TTC549 (cell line): ENCODE measurements around the gene C12orf57.

Experiments
- FAIRE-seq: peaks from 2 replicates; lab custom pipeline; 2012; peaks lifted over from hg19 to GRCh38; lab: Jason Lieb, UNC

Gene C12orf57

GRCh38 chr12:6954316-6955107 lies 10.7 kb downstream of the C12orf57 start:
- FAIRE-seq, result no peak

GRCh38 chr12:6955108-6956020 lies 11.5 kb downstream of the C12orf57 start:
- FAIRE-seq, result no peak

GRCh38 chr12:6956021-6956727 lies 12.4 kb downstream of the C12orf57 start:
- FAIRE-seq, result no peak

GRCh38 chr12:6957151-6957701 lies 13.4 kb downstream of the C12orf57 start:
- FAIRE-seq, result no peak

- FAIRE-seq, result no peak
Measured at GRCh38 chr12:6957741-6958608, 14.2 kb downstream of the C12orf57 start.

- FAIRE-seq, result no peak
Measured at GRCh38 chr12:6958609-6959057, 14.8 kb downstream of the C12orf57 start.

GRCh38 chr12:6959058-6959804 lies 15.4 kb downstream of the C12orf57 start:
- no peak for FAIRE-seq

- FAIRE-seq, result no peak
Measured at GRCh38 chr12:6959805-6960592, 16.2 kb downstream of the C12orf57 start.

- no peak for FAIRE-seq
Measured at GRCh38 chr12:6960593-6961277, 16.9 kb downstream of the C12orf57 start.

GRCh38 chr12:6961278-6961694 lies 17.5 kb downstream of the C12orf57 start:
- no peak for FAIRE-seq

GRCh38 chr12:6961695-6962284 lies 18.0 kb downstream of the C12orf57 start:
- FAIRE-seq, result no peak

GRCh38 chr12:6962285-6963015 lies 18.6 kb downstream of the C12orf57 start:
- FAIRE-seq, result no peak

- FAIRE-seq, result no peak
Measured at GRCh38 chr12:6963016-6963731, 19.4 kb downstream of the C12orf57 start.

GRCh38 chr12:6963791-6964413 lies 20.1 kb downstream of the C12orf57 start:
- FAIRE-seq, result no peak

- no peak for FAIRE-seq
Measured at GRCh38 chr12:6964605-6965025, 20.8 kb downstream of the C12orf57 start.

- no peak for FAIRE-seq
Measured at GRCh38 chr12:6965026-6965661, 21.3 kb downstream of the C12orf57 start.
